CD4-positive, alpha-beta T cell treated with Interleukin-10 for 1 hour (primary cell): ENCODE data around the gene REPIN1.
A peak's percentile ranks its signal among the peaks of the same experiment; 100 is the strongest.

Experiments used
- DNase-seq: peaks from one replicate; pipeline ENCODE4 v3.0.0-alpha.2; 2020

Gene REPIN1

DNA sequence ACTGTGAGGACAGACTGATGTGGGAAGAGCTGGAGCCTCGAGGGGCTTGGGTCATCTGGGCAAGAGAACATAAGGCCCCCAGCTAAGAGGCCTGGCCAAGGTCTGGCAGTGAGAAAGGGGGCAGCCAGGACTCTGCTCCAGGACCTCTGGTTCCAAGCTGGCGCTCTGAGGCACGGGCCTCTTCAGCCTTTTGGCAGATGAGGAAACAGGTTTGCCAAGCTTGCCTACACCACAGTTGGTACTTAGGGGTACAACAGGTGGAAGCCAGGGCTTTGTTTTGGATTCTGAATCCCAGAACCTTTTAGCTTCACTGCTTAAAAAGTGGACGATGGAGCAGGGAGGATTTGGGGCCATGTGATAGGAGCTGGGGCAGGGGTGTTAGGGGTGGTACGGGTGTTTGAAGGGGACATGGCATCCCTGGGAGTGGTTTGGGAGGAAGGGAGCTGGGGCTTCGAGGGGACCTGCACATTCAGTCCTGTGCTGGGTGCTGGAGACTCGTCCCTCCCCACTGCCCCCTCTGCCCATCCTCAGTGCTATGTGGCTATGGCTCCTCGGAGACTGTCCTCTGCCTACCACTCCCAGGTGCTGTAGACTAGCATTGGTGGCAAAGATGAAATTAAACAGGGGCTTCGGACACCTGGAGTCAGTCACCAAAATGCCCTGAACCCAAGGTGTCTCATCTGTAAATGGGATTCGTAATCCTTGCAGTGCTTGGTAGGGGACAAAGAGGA, 40.8 kb downstream of the REPIN1 start:
- no peak for DNase-seq

DNA sequence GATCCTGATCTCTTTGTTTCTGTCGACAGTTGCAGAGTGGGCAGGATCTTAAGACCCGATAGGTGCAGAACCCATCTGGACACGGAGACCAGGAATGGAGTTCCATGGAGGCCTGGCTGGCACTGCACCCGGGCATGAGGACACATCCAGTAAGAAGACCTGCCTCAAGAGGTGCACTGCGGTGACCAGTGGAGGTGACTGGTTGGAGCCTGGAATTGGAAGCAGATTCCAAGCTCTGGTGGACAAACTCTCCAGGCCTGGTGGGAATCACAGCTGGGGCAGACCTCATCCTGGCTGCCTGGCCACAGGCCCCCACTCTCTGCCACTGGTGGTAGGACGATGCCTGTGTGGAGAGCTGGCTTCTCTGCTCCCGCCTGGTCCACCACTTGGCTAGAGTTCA, 41.5 kb downstream of the REPIN1 start:
- no peak for DNase-seq

DNA sequence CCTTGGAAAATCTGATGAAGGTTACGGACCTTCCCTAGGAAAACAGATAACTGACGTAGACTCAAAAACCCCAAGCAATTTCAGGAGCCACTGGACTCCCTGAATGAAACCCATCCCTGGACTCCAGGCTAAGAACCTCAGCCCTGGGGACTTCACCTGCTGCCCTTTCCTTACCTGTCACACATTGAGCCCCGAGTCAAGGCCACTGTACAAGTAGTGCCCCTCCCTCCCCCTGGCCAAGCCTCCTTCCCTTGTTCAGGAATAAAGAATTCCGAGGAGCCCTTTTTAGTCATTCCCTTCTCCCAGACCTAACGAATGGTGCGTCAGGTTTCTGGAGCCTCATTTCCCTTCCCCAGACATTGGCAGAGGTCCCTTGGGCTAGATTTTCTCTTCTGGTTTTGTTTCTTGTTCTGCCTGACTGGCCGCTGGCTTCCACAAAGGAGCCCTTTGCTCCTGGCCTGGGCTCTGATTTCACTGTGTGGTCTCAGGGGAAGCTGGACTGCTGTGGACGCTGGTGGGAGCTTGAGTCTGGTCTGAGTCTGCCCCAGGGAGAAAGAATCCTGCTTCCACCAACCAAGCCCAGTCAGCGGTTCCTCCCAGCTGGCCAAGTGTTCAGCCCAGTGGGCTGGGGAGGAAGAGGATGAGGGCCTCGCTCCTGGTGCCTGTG, 42.2 kb downstream of the REPIN1 start:
- no peak for DNase-seq

DNA sequence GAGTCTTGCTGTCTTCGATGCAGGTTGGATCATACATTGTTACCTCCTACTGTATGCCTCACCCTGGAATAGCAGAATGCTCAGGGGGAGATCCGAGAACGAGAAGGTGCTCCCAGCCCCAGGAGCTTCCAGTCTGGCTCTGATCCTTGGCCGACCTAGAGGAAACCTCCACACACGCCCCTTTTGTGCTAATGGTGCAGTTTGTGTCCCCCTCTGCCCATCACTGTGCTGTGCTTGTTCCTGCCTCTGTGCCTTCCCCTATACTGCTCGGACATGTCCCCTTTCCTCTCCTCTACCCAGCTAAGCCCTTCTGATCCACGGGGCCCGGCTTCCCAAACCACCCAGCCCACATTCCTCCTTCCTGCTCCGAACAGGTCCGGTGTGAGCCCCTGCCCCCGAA, 43.0 kb downstream of the REPIN1 start:
- no peak for DNase-seq

DNA sequence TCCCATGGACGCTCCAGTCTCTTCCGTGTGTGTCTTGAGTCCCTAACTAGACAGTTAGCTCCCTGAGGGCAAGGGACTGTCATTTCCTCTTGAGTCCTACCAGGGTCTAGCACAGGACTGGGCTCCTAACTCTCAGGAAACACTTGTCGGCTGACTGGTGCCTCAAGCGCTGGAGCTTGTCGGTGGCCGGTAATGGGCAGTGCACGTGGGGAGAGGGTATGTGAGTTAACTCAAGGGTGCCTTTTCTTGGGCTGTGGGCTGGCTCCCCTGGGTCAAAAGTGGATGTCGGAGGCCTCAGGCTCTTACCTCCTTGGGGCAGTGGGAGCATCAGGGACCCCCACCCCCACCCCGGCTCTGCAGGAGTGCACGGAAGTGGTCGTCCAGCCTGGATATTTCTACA, 43.4 kb downstream of the REPIN1 start:
- DNase-seq, result no peak

DNA sequence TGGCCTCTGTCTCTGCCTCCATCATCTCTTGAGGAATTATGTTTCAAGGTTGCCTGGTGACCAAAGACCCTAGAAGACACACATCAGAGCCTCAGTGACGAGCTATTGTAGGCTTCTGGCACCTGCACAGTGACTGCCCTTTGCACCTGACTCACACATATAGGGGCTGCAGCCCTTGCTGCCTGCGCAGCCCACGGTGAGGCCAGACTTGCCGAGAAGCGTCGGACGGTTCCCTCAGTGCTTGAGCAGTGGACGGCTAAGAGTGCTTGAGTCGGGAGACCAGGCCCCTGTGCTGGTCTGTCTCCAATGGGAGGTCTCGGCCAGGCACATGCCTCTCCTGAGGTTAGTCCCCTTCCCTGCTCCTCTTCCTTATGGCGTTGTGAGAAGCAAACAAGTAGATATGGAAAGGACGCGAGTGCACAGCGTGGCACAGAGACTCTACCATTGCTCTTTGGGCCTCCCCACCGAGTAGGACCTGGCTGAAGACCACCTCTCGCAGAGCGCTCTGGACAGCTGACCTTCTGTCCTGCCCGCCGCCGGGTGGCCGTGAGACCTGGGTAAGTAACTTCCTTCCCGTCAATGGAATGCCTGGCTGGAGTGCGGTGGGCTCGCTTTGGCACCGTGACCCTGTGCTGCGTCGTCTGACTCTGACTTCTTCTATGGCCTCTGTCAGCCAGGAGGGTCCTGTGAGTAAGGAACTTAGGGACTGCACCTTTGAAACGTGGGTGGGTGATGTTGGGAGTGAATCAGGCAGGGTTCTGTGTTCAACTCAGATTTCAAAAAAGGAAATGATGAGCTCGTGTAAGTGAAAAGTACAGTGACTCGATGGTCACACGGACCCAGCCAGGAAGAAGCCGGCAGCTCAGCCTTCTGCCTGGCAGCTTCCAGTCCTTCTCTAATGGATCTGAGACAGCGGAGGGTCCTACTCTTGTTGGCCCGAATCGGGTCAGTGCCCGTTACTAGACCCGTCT, 44.2 kb downstream of the REPIN1 start:
- no peak for DNase-seq

DNA sequence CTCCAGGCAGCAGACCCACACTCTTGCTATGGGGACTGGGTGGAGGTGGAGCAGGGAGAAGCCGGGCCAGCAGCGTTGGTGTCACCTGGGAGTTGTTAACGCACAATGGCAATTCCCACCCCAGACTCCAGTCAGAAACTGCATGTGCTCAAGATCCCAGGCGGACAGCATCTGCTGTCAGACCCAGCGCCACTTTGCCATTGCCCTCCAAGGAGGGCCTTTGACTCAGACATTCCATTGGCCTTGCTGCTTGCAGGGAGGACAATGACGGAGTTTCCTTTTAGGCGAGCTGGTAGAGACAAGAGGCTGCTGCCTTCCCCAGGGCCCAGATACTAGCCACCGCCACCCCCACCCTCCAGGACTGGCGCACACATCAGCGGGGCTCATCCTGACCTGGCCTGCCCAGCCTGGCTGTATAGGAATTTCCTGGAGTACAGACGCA, 45.0 kb downstream of the REPIN1 start:
- DNase-seq, result no peak

DNA sequence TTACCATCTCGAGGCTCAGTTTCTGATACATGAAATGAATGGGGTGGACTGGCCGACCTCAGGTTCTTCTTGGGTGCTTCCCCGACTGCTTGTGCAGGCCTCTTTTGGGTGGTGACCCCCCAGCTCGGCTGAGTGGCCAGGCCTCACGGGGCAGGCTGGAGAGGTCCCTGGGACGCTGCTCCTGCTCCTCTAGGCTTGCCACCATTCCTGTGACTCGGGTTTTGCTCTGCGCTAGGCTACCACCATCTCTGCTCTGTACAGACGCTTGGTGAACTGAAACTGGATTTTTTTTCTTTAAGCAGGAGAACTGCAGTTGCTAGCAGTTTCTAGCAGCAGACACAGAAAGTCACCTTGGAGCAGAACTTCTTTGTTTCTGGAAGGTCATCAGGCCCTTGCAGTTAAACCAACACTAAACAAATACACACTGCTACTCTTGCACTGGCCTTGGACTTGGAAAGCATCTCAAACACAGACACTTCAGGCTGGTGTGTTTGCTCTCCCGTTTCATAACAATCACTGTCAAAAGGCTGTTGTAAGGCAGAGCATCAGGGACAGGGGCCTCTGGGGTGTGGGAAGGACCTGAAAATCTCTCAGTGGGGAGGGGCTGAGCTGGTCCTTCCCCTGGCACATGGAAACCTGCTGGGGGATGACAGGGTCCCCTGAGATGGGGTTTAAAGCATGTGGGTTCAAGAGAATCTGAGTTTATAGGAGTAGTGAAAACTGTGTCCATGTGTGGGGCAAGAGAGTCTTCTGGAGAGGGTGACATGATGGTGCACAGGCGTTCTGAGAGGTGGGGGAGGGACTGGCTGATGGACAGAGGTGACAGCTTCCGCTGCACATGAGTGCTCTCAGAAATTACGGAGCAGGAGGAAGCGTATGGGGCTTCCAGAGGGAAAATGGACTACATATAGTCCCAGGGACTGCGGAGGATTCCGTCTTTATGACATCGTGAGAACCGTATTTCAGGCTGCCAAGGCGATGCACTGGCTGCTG, 46.8 kb downstream of the REPIN1 start:
- DNase-seq, result no peak

DNA sequence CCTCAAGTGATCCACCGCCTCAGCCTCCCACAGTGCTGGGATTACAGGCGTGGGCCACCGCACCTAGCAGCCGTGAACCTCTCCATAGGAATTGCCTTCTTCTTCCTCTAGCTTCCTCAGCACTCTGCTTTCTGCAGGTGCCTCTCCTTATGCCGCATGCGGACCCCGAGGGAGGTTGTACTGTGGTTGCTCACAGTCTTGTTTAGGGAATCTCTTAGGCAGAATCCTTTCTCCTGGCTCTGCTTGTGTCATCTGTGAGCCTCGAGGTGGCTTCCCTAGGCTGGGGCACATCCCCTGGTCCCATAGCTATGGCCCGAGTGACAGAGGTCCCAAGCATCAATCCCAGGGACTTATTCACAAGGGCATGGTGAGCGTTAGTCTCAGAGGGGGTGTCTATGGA, 48.6 kb downstream of the REPIN1 start:
- DNase-seq, result no peak

DNA sequence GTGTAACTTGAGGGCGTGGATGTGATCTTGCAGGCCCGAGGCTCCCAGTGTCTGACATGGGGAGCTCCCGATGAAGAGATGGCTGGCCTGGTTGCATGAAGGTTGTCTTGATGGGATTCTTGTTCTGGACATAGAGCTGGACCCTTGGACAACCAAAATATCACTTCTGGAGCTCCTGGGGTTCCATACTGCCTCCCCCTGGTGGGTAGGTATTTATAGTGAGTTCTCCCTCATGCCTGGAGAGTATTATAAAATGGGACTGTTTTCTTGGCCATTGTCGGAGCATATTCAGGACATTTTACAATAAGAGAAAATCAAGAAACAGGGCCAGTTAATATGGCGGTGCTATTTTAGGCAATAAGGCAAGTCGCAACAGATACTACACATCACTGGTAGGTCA, 49.2 kb downstream of the REPIN1 start:
- no peak for DNase-seq

DNA sequence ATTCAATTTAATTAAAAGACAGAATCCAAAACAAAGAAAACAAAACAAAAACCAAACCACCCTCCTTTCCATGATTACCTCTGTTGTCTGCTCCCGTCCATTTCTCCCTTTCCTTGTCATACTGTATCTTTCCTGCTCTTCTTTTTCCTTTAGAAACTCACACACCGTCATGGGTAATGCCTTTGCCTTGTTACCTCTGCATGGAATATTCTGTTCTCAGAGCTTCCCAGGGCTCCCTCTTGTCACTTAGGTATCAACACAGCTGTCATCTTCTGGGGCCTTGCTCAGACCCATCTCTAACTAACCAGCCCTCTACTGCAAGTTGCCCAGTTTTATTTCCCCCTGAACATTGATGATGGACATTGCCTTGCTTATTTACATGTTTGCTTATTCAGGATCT, 51.6 kb downstream of the REPIN1 start:
- no peak for DNase-seq

DNA sequence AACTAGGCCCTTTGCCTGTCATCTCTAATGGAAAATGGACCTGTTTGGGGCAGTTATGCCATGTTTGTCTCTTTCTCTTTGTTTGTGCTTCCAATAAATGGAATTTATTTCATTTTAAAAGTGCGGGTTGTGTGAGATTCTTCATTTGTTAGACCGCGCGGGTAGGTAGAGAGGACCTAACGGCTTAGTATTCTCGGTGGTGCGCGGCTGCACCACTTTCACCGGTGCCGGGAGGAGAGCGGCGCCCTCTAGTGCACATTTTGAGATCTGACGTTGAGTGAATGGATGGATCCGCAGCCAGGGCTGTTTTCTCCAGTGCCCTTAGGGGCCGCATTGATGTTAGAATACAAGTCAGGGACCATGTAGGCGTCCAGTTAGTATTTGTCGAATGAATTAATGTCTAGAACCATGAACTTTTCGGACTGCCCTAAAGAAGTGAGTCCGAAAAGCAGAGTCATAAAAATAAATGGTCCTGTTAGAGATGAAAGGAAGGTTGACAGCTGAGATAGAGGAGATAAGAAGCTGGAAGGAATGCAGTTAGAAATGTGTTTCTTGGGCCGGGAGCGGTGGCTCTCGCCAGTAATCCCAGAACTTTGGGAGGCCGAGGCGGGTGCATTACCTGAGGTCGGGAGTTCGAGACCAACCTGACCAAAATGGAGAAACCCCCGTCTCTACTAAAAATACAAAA, 52.5 kb downstream of the REPIN1 start:
- DNase-seq, result peak; percentile 89

DNA sequence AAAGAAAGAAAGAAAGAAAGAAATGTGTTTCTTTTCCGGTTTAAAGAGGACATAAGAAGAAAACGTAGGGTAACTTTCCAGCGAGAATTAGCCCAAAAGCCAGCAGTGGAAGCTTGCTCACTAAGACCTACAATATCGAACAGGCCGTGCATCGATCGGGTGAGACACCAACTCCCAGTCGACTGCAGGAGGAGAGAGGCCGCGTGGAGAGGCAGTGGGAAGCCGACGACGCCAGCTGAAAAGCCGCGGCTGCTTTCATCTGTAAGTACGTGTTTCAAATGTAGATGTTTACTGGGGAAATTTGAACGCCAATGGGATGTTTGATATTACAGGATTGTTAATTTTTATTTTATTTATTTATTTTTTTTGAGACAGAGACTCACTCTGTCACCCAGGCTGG, 53.2 kb downstream of the REPIN1 start:
- DNase-seq, result no peak
